HepG2 (cell line): ENCODE results near the gene CRISPLD2. TPM values are rescaled to one million over a fixed set of nuclear protein-coding genes. Genes with fewer than 3 reads are reported as not detected.
A peak's percentile ranks its signal among the peaks of the same experiment; 100 is the strongest.

Experiments
- ARID4A ChIP-seq: sonication (generic); formaldehyde crosslinking; IDR thresholded peaks from 2 replicates; pipeline ENCODE4 v1.5.0; 2020; ENCODE audit warnings: mild to moderate bottlenecking, missing genetic modification reagents, borderline replicate concordance
- ATAD3A ChIP-seq: sonication (generic); formaldehyde crosslinking; IDR thresholded peaks from 2 replicates; pipeline ENCODE4 v1.4.0; 2020; ENCODE audit warnings: missing genetic modification reagents
- BRD4 ChIP-seq: sonication (generic); formaldehyde crosslinking; IDR thresholded peaks from 2 replicates; pipeline ENCODE4 v1.4.0; 2020; ENCODE audit warnings: missing genetic modification reagents
- DNMT3B ChIP-seq: conservative IDR thresholded peaks from 2 replicates; pipeline ENCODE4 v1.6.1; 2016; ENCODE audit warnings: missing biosample characterization, control low read depth
- ISX ChIP-seq: sonication (generic); formaldehyde crosslinking; conservative IDR thresholded peaks from 2 replicates; pipeline ENCODE4 v1.5.0; 2020; ENCODE audit warnings: missing genetic modification reagents
- MAZ ChIP-seq, 2 experiments: sonication (generic) in 1 of 2; formaldehyde crosslinking in 1 of 2; IDR thresholded peaks; 2 replicates each; pipeline versions ENCODE4 v1.5.0 to v1.6.1; 2012 to 2020; ENCODE audit warnings: low read depth in 2 of 2, mild to moderate bottlenecking in 2 of 2, borderline replicate concordance in 1 of 2, improper control_type of control experiment in 1 of 2, low read length in 1 of 2, missing genetic modification reagents in 1 of 2, moderate library complexity in 1 of 2
- NFE2L1 ChIP-seq: sonication (generic); formaldehyde crosslinking; IDR thresholded peaks from 2 replicates; pipeline ENCODE4 v1.4.0; 2020; ENCODE audit warnings: missing genetic modification reagents, mild to moderate bottlenecking, borderline replicate concordance
- PCBP2 ChIP-seq: fragments of 200-400 bp; formaldehyde crosslinking; optimal IDR thresholded peaks from 2 replicates; pipeline ENCODE3; 2018; ENCODE audit warnings: low read length, low read depth; ENCODE audit not compliant: poor library complexity, severe bottlenecking
- PITX1 ChIP-seq: sonication (generic); formaldehyde crosslinking; IDR thresholded peaks from 2 replicates; pipeline ENCODE4 v1.5.1; 2020; ENCODE audit warnings: mild to moderate bottlenecking, missing genetic modification reagents
- ZBED4 ChIP-seq: sonication (generic); formaldehyde crosslinking; IDR thresholded peaks from 2 replicates; pipeline ENCODE4 v1.4.0; 2020; ENCODE audit warnings: missing genetic modification reagents, borderline replicate concordance
- ZBTB7A ChIP-seq: sonication (generic); formaldehyde crosslinking; IDR thresholded peaks from 2 replicates; pipeline ENCODE4 v1.8.0; 2022; ENCODE audit warnings: mild to moderate bottlenecking, missing genetic modification reagents
- ZNF234 ChIP-seq: sonication (generic); formaldehyde crosslinking; conservative IDR thresholded peaks from 2 replicates; pipeline ENCODE4 v1.5.1; 2020; ENCODE audit warnings: mild to moderate bottlenecking, missing genetic modification reagents
- ZNF335 ChIP-seq: sonication (generic); formaldehyde crosslinking; IDR thresholded peaks from 2 replicates; pipeline ENCODE4 v1.4.0; 2020; ENCODE audit warnings: missing genetic modification reagents
- ZNF724P ChIP-seq: sonication (generic); formaldehyde crosslinking; IDR thresholded peaks from 2 replicates; pipeline ENCODE4 v1.8.0; 2022; ENCODE audit warnings: missing genetic modification reagents, borderline replicate concordance
- ZSCAN5A ChIP-seq: sonication (generic); formaldehyde crosslinking; IDR thresholded peaks from 2 replicates; pipeline ENCODE4 v1.8.0; 2022; ENCODE audit warnings: mild to moderate bottlenecking, missing genetic modification reagents, borderline replicate concordance
- polyA plus RNA-seq, 8 experiments: library from polyadenylated mRNA; depleted of rRNA in 3 of 8; stranded (reverse) in 7 of 8; unstranded in 1 of 8; fragments of >200 nt; fragmentation: Illumina TruSeq in 4 of 8; extraction: Trizol in 4 of 8; gene quantifications; 2 replicates each; pipeline versions ENCODE4 v1.2.1 to v1.2.3, GENCODE V29; 2011 to 2016; ENCODE audit warnings: low read depth in 4 of 8, missing spikeins in 1 of 8, mixed read lengths in 1 of 8; ENCODE audit not compliant: insufficient read depth in 1 of 8
- total RNA-seq, 5 experiments: library from RNA; depleted of rRNA; stranded (reverse); fragments of >200 nt; fragmentation: Illumina TruSeq; extraction: Trizol; gene quantifications; 2 replicates each; pipeline ENCODE4 v1.2.3, GENCODE V29; 2016; ENCODE audit warnings: low read depth in 1 of 5
- TF ChIP-seq, protein P1 (sequence below): sonication (generic); formaldehyde crosslinking; IDR thresholded peaks from 2 replicates; pipeline ENCODE4 v1.9.0; 2022; ENCODE audit warnings: low read depth, missing genetic modification reagents

The CRISPLD2 gene
- total and polyA plus RNA-seq, 2 of the 13 experiments (the other 11 are each of a cell fraction or from before 2014, with no cell fraction given), result 0.04 to 0.31 TPM

DNA sequence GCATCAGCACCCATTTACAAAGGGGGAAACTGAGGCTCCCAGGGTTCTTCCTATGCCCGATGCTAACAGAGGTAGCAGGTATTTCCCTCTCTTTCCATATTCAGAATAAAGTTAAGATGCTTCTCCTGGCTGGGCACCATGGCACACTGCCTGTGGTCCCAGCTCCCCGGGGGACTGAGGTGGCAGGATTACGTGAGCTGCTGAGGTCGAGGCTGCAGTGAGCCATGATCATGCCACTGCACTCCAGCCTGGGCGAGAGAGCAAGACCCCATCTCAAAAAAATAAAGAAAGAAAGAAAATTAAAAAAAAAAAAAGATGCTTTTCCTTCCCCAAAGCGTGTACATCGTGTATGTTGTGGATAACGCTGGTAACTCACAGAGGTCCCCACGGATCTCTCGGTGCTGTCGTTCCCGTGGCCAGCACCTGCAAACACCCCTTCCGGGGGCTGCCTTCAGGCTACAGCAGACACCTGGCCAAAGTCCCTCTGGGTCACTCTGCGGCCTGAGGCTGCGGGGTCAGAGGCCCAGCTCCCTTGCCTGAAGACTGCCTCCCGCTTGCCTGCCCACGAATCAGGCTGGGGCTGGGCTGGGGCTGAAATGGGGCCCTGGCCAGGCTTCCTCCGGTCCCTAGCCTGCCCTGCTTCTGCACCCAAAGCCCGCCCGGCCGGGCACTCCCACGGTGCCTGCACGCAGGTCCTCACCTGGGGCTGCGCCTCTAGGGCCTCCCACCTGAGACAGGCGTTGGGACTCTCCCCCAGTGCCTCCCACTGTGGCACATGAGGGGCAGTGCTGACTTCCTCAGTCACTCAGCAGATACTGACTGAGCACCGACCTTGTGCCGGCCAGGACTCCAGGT lies 128.4 kb downstream of the CRISPLD2 start (continued):
- TF ChIP-seq ZNF335 (0 out of 2 replicates have a peak, but pooled peaks have one; percentile 68), ARID4A (CRISPR knock-in tag) (peak; percentile 63; the same call in 1 of the 2 replicates), ISX (no peak), BRD4 (CRISPR knock-in tag) (no peak), ZBTB7A (CRISPR knock-in tag) (0 out of 2 replicates have a peak, but pooled peaks have one; percentile 47), ZNF724P (0 out of 2 replicates have a peak, but pooled peaks have one; percentile 34), PITX1 (CRISPR knock-in tag) (peak; percentile 69), DNMT3B (CRISPR knock-in tag) (no peak), PCBP2 (no peak), ATAD3A (CRISPR knock-in tag) (no peak), ZSCAN5A (CRISPR knock-in tag) (no peak), ZNF234 (CRISPR knock-in tag) (no peak), NFE2L1 (CRISPR knock-in tag) (peak; percentile 65; the same call in 1 of the 2 replicates), ZBED4 (CRISPR knock-in tag) (peak; percentile 96), MAZ (IDR thresholded peaks at IDR 0.05; ENCODE audit: borderline replicate concordance, low read depth, low read length) (no peak), MAZ (CRISPR knock-in tag; IDR thresholded peaks at IDR 0.05; ENCODE audit: low read depth) (0 out of 2 replicates have a peak, but pooled peaks have one; percentile 39)
- TF ChIP-seq, protein P1, sequence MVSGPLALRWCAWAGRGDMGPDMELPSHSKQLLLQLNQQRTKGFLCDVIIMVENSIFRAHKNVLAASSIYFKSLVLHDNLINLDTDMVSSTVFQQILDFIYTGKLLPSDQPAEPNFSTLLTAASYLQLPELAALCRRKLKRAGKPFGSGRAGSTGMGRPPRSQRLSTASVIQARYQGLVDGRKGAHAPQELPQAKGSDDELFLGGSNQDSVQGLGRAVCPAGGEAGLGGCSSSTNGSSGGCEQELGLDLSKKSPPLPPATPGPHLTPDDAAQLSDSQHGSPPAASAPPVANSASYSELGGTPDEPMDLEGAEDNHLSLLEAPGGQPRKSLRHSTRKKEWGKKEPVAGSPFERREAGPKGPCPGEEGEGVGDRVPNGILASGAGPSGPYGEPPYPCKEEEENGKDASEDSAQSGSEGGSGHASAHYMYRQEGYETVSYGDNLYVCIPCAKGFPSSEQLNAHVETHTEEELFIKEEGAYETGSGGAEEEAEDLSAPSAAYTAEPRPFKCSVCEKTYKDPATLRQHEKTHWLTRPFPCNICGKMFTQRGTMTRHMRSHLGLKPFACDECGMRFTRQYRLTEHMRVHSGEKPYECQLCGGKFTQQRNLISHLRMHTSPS (CRISPR knock-in tag), result peak; percentile 67; the same call in 1 of the 2 replicates
